ENCODE results near the gene UBD. TPM values are rescaled to one million over a fixed set of nuclear protein-coding genes. Genes with fewer than 3 reads are reported as not detected.

UBD gene
- total RNA-seq, 1 experiment from 2014 or later: 4.9 TPM

DNA sequence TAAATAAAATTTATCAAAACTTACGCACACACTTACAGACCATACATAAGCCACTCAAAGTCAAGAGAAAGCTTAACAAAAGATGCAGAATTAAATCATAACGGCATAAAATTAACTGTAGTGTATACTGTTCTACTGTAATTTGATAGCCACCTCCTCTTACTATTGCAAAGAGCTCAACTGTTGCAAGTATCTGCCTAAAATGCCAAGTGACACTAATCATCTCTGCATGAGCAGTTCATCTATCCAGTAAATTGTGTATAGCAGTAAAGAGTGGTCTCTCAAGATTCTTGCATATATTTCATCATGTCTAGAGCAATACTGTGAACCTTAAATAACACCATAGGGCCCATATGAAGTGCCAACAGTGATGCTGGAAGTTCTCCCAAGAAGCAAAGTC lies 37.7 kb upstream of the UBD start:
- H3K36me3 ChIP-seq (ENCODE audit: control insufficient read depth, insufficient read depth, low read length): no peaks in the 10 kb centered on the region
- no peak for TF ChIP-seq CTCF (IDR thresholded peaks at IDR 0.05; ENCODE audit: insufficient read depth in 1 of 2, low read depth in 1 of 2, low read length in 1 of 2, severe bottlenecking in 1 of 2, unreplicated experiment in 1 of 2)
- intact Hi-C loops (cut with micrococcal nuclease; ENCODE audit: unreplicated experiment): no loop called here
- DNase-seq: no peak
- ChIA-PET POLR2A (no interaction called here), CTCF (no interaction called here)
- no peaks in the 10 kb centered on the region for H3K4me1 Mint-ChIP-seq (ENCODE audit: low read depth, unreplicated experiment)
- no peaks in the 10 kb centered on the region for H3K4me1 ChIP-seq
- BruUV-seq (replicated peaks): no TSS peak
- H3K27me3 Mint-ChIP-seq (ENCODE audit: insufficient read depth, unreplicated experiment): peaks cover 10% of the 10 kb centered on the region
- no peak overlapping the region for H3K27ac Mint-ChIP-seq (ENCODE audit: unreplicated experiment)
- H3K36me3 Mint-ChIP-seq (ENCODE audit: insufficient read depth, unreplicated experiment): no peaks in the 10 kb centered on the region
- no peaks in the 10 kb centered on the region for H3K9me3 Mint-ChIP-seq (ENCODE audit: unreplicated experiment)
- no peak overlapping the region for H3K4me3 Mint-ChIP-seq (ENCODE audit: unreplicated experiment)
- no peaks in the 10 kb centered on the region for H3K9me3 ChIP-seq
- no peaks in the 10 kb centered on the region for H3K27me3 ChIP-seq (replicated peaks; ENCODE audit: control insufficient read depth, insufficient read depth, low read length)
- no peak overlapping the region for H3K4me3 ChIP-seq (ENCODE audit: low read depth, low read length)

DNA sequence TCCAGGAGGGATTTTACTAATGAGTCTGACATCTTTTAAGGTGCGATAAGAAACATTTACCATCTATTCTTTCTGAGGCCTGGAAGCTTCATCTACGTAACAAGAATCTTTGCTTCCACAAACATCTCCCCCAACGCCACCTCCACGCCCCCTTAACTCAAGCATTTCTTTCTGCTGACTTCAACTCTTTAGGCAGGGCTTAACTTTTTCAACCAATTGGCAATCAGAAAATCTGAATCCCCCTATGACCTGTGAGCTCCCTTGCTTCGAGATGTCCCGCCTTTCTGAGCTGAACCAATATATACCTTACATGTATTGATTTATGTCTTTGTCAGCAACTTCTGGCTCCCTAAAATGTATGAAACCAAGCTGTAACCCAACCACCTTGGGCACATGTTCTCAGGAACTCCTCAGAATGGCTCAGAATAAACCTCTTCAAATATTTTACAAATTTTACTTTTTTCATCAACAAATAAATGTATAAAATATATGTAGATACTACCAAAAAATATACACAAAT lies 36.9 kb upstream of the UBD start:
- Histone ChIP-seq H3K36me3 (ENCODE audit: control insufficient read depth, insufficient read depth, low read length) (no peaks in the 10 kb centered on the region), H3K27me3 (replicated peaks; ENCODE audit: control insufficient read depth, insufficient read depth, low read length) (no peaks in the 10 kb centered on the region), H3K4me3 (ENCODE audit: low read depth, low read length) (no peak overlapping the region), H3K9me3 (no peaks in the 10 kb centered on the region), H3K4me1 (no peaks in the 10 kb centered on the region)
- intact Hi-C loops (cut with micrococcal nuclease; ENCODE audit: unreplicated experiment): no loop called here
- Mint-ChIP-seq H3K4me3 (ENCODE audit: unreplicated experiment) (no peak overlapping the region), H3K9me3 (ENCODE audit: unreplicated experiment) (no peaks in the 10 kb centered on the region), H3K4me1 (ENCODE audit: low read depth, unreplicated experiment) (no peaks in the 10 kb centered on the region), H3K27me3 (ENCODE audit: insufficient read depth, unreplicated experiment) (peaks cover 10% of the 10 kb centered on the region), H3K36me3 (ENCODE audit: insufficient read depth, unreplicated experiment) (no peaks in the 10 kb centered on the region), H3K27ac (ENCODE audit: unreplicated experiment) (no peak overlapping the region)
- ChIA-PET CTCF (no interaction called here), POLR2A (no interaction called here)
- no peak for TF ChIP-seq CTCF (IDR thresholded peaks at IDR 0.05; ENCODE audit: insufficient read depth in 1 of 2, low read depth in 1 of 2, low read length in 1 of 2, severe bottlenecking in 1 of 2, unreplicated experiment in 1 of 2)
- no TSS peak for BruUV-seq (replicated peaks)
- DNase-seq: no peak

DNA sequence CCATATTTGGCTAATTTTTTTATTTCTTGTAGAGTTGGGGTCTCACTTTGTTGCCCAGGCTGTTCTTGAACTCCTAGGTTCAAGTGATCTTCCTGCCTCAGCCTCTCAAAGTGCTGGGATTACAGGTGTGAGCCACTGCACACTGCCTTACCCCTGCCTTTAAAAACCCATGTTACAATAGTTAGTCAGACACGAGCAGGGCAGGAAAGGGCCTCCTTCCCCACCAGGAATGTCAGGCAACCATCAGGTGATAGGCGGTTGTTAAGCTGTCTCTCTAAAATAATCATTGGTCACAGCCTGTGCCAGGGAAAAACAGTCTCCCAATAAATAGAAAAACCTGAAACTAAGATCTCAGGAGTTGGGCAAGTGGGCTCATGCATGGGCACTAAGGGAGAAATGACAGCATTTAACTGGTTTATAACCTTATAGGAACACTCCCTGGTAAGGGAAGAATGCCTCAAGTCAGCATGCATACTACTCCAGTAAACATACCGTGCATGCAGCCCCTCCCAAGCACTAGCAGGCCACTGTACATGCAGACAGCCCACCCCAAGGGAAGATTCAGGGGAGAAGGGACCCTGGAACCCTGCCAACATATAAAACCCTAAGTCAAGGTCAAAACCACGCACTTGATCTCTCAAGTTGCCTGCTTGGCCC lies 33.8 kb upstream of the UBD start:
- CTCF ChIA-PET: no interaction called here
- no peaks in the 10 kb centered on the region for H3K4me1 Mint-ChIP-seq (ENCODE audit: low read depth, unreplicated experiment)
- DNase-seq: no peak

More for the DNA sequence above, 33.8 kb upstream of the UBD start:
- H3K36me3 Mint-ChIP-seq (ENCODE audit: insufficient read depth, unreplicated experiment): no peaks in the 10 kb centered on the region
- H3K9me3 Mint-ChIP-seq (ENCODE audit: unreplicated experiment): no peaks in the 10 kb centered on the region
- H3K9me3 ChIP-seq: no peaks in the 10 kb centered on the region
- H3K27me3 ChIP-seq (replicated peaks; ENCODE audit: control insufficient read depth, insufficient read depth, low read length): no peaks in the 10 kb centered on the region
- no peak overlapping the region for H3K27ac Mint-ChIP-seq (ENCODE audit: unreplicated experiment)
- POLR2A ChIA-PET: no interaction called here
- intact Hi-C loops (cut with micrococcal nuclease; ENCODE audit: unreplicated experiment): no loop called here
- H3K36me3 ChIP-seq (ENCODE audit: control insufficient read depth, insufficient read depth, low read length): no peaks in the 10 kb centered on the region
- peaks cover 14% of the 10 kb centered on the region for H3K27me3 Mint-ChIP-seq (ENCODE audit: insufficient read depth, unreplicated experiment)
- no peak for TF ChIP-seq CTCF (IDR thresholded peaks at IDR 0.05; ENCODE audit: insufficient read depth in 1 of 2, low read depth in 1 of 2, low read length in 1 of 2, severe bottlenecking in 1 of 2, unreplicated experiment in 1 of 2)
- H3K4me3 ChIP-seq (ENCODE audit: low read depth, low read length): no peak overlapping the region
- H3K4me3 Mint-ChIP-seq (ENCODE audit: unreplicated experiment): no peak overlapping the region
- no TSS peak for BruUV-seq (replicated peaks)
- no peaks in the 10 kb centered on the region for H3K4me1 ChIP-seq
